ENCODE results near the gene TBC1D20.

DNA sequence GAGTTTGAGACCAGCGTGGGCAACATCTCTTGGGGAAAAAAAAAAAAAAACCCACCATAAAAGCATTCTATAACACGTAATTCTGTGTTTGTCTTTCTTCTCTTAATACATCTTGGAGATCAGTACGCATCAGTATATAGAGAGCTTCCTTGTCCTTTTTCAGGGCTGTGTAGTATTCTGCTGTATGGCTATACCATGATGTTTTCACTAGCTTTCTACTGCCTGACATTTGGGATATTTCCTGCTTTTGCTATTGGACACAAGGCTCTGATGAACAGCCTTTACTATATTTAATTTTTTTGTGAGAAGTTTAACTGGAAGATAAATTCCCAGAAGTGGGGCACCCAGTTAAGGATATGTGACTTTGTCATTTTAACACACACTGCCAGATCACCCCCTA is 74.8 kb downstream of the TBC1D20 start:
- TF ChIP-seq MYC (IDR thresholded peaks at IDR 0.05; ENCODE audit: low read depth, low read length), result no peak
- TF ChIP-seq, protein P1, sequence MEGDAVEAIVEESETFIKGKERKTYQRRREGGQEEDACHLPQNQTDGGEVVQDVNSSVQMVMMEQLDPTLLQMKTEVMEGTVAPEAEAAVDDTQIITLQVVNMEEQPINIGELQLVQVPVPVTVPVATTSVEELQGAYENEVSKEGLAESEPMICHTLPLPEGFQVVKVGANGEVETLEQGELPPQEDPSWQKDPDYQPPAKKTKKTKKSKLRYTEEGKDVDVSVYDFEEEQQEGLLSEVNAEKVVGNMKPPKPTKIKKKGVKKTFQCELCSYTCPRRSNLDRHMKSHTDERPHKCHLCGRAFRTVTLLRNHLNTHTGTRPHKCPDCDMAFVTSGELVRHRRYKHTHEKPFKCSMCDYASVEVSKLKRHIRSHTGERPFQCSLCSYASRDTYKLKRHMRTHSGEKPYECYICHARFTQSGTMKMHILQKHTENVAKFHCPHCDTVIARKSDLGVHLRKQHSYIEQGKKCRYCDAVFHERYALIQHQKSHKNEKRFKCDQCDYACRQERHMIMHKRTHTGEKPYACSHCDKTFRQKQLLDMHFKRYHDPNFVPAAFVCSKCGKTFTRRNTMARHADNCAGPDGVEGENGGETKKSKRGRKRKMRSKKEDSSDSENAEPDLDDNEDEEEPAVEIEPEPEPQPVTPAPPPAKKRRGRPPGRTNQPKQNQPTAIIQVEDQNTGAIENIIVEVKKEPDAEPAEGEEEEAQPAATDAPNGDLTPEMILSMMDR (IDR thresholded peaks at IDR 0.05; ENCODE audit: low read depth, low read length), result no peak
- TF ChIP-seq POLR2A (IDR thresholded peaks at IDR 0.05; ENCODE audit: extremely low read depth, insufficient read length), result no peak
- TF ChIP-seq, protein P2, sequence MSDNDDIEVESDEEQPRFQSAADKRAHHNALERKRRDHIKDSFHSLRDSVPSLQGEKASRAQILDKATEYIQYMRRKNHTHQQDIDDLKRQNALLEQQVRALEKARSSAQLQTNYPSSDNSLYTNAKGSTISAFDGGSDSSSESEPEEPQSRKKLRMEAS (IDR thresholded peaks at IDR 0.05; ENCODE audit: low read depth, low read length), result no peak
